ENCODE measurements around the gene OR52J3. TPM values are rescaled to one million over a fixed set of nuclear protein-coding genes. Genes with fewer than 3 reads are reported as not detected.

Gene OR52J3
- total and polyA plus RNA-seq, 2 of the 13 experiments (the other 11 are each of a cell fraction or from before 2014, with no cell fraction given): not detected

Other genes with a start within 250 kb of the OR52J3 start
- gene OR52R1, start 242.1 kb upstream of the OR52J3 start, total RNA-seq (2016; rRNA removed; fragmentation: Illumina TruSeq; extraction: Trizol): not detected in 2 replicates
- gene OR52R1, start 242.1 kb upstream of the OR52J3 start, polyA plus RNA-seq (2011; rRNA removed): not detected in 2 replicates
- gene OR51F2, start 225.2 kb upstream of the OR52J3 start, total RNA-seq (2016; rRNA removed; fragmentation: Illumina TruSeq; extraction: Trizol): not detected in 2 replicates
- not detected in 2 replicates for gene OR51F2, start 225.2 kb upstream of the OR52J3 start, polyA plus RNA-seq (2011; rRNA removed)
- gene OR51S1, start 197.3 kb upstream of the OR52J3 start, total RNA-seq (2016; rRNA removed; fragmentation: Illumina TruSeq; extraction: Trizol): not detected in 2 replicates
- not detected in 2 replicates for gene OR51S1, start 197.3 kb upstream of the OR52J3 start, polyA plus RNA-seq (2011; rRNA removed)
- not detected in 2 replicates for gene OR51T1, start 164.6 kb upstream of the OR52J3 start, total RNA-seq (2016; rRNA removed; fragmentation: Illumina TruSeq; extraction: Trizol)
- gene OR51T1, start 164.6 kb upstream of the OR52J3 start, polyA plus RNA-seq (2011; rRNA removed): not detected in 2 replicates
- gene OR51A7, start 142.7 kb upstream of the OR52J3 start, total RNA-seq (2016; rRNA removed; fragmentation: Illumina TruSeq; extraction: Trizol): not detected in 2 replicates
- not detected in 2 replicates for gene OR51A7, start 142.7 kb upstream of the OR52J3 start, polyA plus RNA-seq (2011; rRNA removed)
- not detected in 2 replicates for gene OR51G2, start 127.2 kb upstream of the OR52J3 start, total RNA-seq (2016; rRNA removed; fragmentation: Illumina TruSeq; extraction: Trizol)
- gene OR51G2, start 127.2 kb upstream of the OR52J3 start, polyA plus RNA-seq (2011; rRNA removed): not detected in 2 replicates
- gene OR51G1, start 122.2 kb upstream of the OR52J3 start, total RNA-seq (2016; rRNA removed; fragmentation: Illumina TruSeq; extraction: Trizol): not detected in 2 replicates
- not detected in 2 replicates for gene OR51G1, start 122.2 kb upstream of the OR52J3 start, polyA plus RNA-seq (2011; rRNA removed)
- gene OR51A4, start 98.9 kb upstream of the OR52J3 start, total RNA-seq (2016; rRNA removed; fragmentation: Illumina TruSeq; extraction: Trizol): not detected in 2 replicates
- not detected in 2 replicates for gene OR51A4, start 98.9 kb upstream of the OR52J3 start, polyA plus RNA-seq (2011; rRNA removed)
- not detected in 2 replicates for gene OR51A2, start 90.8 kb upstream of the OR52J3 start, total RNA-seq (2016; rRNA removed; fragmentation: Illumina TruSeq; extraction: Trizol)
- gene OR51A2, start 90.8 kb upstream of the OR52J3 start, polyA plus RNA-seq (2011; rRNA removed): not detected in 2 replicates
- not detected in 2 replicates for gene OR51L1, start 51.7 kb upstream of the OR52J3 start, total RNA-seq (2016; rRNA removed; fragmentation: Illumina TruSeq; extraction: Trizol)
- not detected in 2 replicates for gene OR51L1, start 51.7 kb upstream of the OR52J3 start, polyA plus RNA-seq (2011; rRNA removed)
- gene OR52E2, start 13.1 kb downstream of the OR52J3 start, total RNA-seq (2016; rRNA removed; fragmentation: Illumina TruSeq; extraction: Trizol): not detected in 2 replicates
- gene OR52E2, start 13.1 kb downstream of the OR52J3 start, polyA plus RNA-seq (2011; rRNA removed): not detected in 2 replicates
- gene OR52E1, start 23.0 kb downstream of the OR52J3 start, total RNA-seq (2016; rRNA removed; fragmentation: Illumina TruSeq; extraction: Trizol): not detected in 2 replicates
- not detected in 2 replicates for gene OR52E1, start 23.0 kb downstream of the OR52J3 start, polyA plus RNA-seq (2011; rRNA removed)
- gene OR52A5, start 91.8 kb downstream of the OR52J3 start, total RNA-seq (2016; rRNA removed; fragmentation: Illumina TruSeq; extraction: Trizol): not detected in 2 replicates
- not detected in 2 replicates for gene OR52A5, start 91.8 kb downstream of the OR52J3 start, polyA plus RNA-seq (2011; rRNA removed)
- not detected in 2 replicates for gene OR52A1, start 108.2 kb downstream of the OR52J3 start, total RNA-seq (2016; rRNA removed; fragmentation: Illumina TruSeq; extraction: Trizol)
- not detected in 2 replicates for gene OR52A1, start 108.2 kb downstream of the OR52J3 start, polyA plus RNA-seq (2011; rRNA removed)
- not detected in 2 replicates for gene OR51V1, start 154.2 kb downstream of the OR52J3 start, total RNA-seq (2016; rRNA removed; fragmentation: Illumina TruSeq; extraction: Trizol)
- gene OR51V1, start 154.2 kb downstream of the OR52J3 start, polyA plus RNA-seq (2011; rRNA removed): not detected in 2 replicates
- gene HBB, start 180.5 kb downstream of the OR52J3 start, total RNA-seq (2016; rRNA removed; fragmentation: Illumina TruSeq; extraction: Trizol): not detected in 2 replicates
- gene HBB, start 180.5 kb downstream of the OR52J3 start, polyA plus RNA-seq (2011; rRNA removed): not detected in 2 replicates
- not detected in 2 replicates for gene HBD, start 188.0 kb downstream of the OR52J3 start, total RNA-seq (2016; rRNA removed; fragmentation: Illumina TruSeq; extraction: Trizol)
- gene HBD, start 188.0 kb downstream of the OR52J3 start, polyA plus RNA-seq (2011; rRNA removed): not detected in 2 replicates
- not detected in 2 replicates for gene HBG1, start 203.3 kb downstream of the OR52J3 start, total RNA-seq (2016; rRNA removed; fragmentation: Illumina TruSeq; extraction: Trizol)
- not detected in 2 replicates for gene HBG1, start 203.3 kb downstream of the OR52J3 start, polyA plus RNA-seq (2011; rRNA removed)
- not detected in 2 replicates for gene HBG2, start 208.3 kb downstream of the OR52J3 start, total RNA-seq (2016; rRNA removed; fragmentation: Illumina TruSeq; extraction: Trizol)
- not detected in 2 replicates for gene HBG2, start 208.3 kb downstream of the OR52J3 start, polyA plus RNA-seq (2011; rRNA removed)
- gene HBE1, start 223.4 kb downstream of the OR52J3 start, total RNA-seq (2016; rRNA removed; fragmentation: Illumina TruSeq; extraction: Trizol): 0.35 and 0.52 TPM in 2 replicates
- 0.24 and 0.31 TPM in 2 replicates for gene HBE1, start 223.4 kb downstream of the OR52J3 start, polyA plus RNA-seq (2011; rRNA removed)